ENCODE measurements around the gene SNAPC5. TPM values are rescaled to one million over a fixed set of nuclear protein-coding genes. Genes with fewer than 3 reads are reported as not detected.

Gene SNAPC5, protein sequence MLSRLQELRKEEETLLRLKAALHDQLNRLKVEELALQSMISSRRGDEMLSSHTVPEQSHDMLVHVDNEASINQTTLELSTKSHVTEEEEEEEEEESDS
- total RNA-seq (2022; extraction: Qiagen RNA extraction) = 43.0 to 61.0 TPM (median 45.7 TPM) in 5 replicates

GRCh38 chr15:66497502-66498455, at the start of gene SNAPC5:
Gene SNAPC5, minus strand, starts transcription at chr15:66497762. Its CDS starts 31 bp downstream, at chr15:66497731.

GRCh38 chr15:66504563-66505429, 7.2 kb upstream of the SNAPC5 start, which contains the start of the genes RPL4 and ZWILCH:
Gene RPL4, minus strand, starts transcription at chr15:66504855. Its CDS starts 65 bp downstream, at chr15:66504790.
Gene ZWILCH, plus strand, starts transcription at chr15:66505326. Its CDS starts 13 bp downstream, at chr15:66505339.

Other genes with a start within 250 kb of the SNAPC5 start
- gene MEGF11, start 244.0 kb downstream of the SNAPC5 start, total RNA-seq (2022; extraction: Qiagen RNA extraction) = 0.26 to 0.53 TPM (median 0.31 TPM) in 5 replicates
- 29.3 to 33.9 TPM (median 31.0 TPM) in 5 replicates for gene DIS3L, start 204.2 kb downstream of the SNAPC5 start, total RNA-seq (2022; extraction: Qiagen RNA extraction)
- gene TIPIN, start 141.1 kb downstream of the SNAPC5 start, total RNA-seq (2022; extraction: Qiagen RNA extraction) = 21.2 to 30.9 TPM (median 23.6 TPM) in 5 replicates
- gene MAP2K1, start 110.8 kb downstream of the SNAPC5 start, total RNA-seq (2022; extraction: Qiagen RNA extraction) = 89.3 to 134 TPM (median 128 TPM) in 5 replicates
- 5,201 to 6,411 TPM (median 5,352 TPM) in 5 replicates for gene RPL4, start 7.1 kb upstream of the SNAPC5 start, total RNA-seq (2022; extraction: Qiagen RNA extraction)
- 31.5 to 39.7 TPM (median 35.3 TPM) in 5 replicates for gene ZWILCH, start 7.6 kb upstream of the SNAPC5 start, total RNA-seq (2022; extraction: Qiagen RNA extraction)
- not detected in 5 replicates for gene LCTL, start 68.2 kb upstream of the SNAPC5 start, total RNA-seq (2022; extraction: Qiagen RNA extraction)
- 16.9 to 29.6 TPM (median 25.2 TPM) in 5 replicates for gene SMAD6, start 204.5 kb upstream of the SNAPC5 start, total RNA-seq (2022; extraction: Qiagen RNA extraction)

Measured in A549 treated with Mapracorat at 1 μM for 4 hours (cell line).